K562 (cell line): ENCODE measurements around the gene TXLNA. TPM values are rescaled to one million over a fixed set of nuclear protein-coding genes. Genes with fewer than 3 reads are reported as not detected.

Source experiments
- BCL6 ChIP-seq: fragments of 250-450 bp; sonication (Bioruptor Pico); IDR thresholded peaks from 2 replicates; pipeline ENCODE4 v1.4.0; 2020
- DACH1 ChIP-seq: fragments of 450-650 bp; IDR thresholded peaks from 2 replicates; pipeline ENCODE4 v1.6.1; 2018; ENCODE audit not compliant: partially characterized antibody
- DMBX1 ChIP-seq: fragments of 250-450 bp; sonication (Bioruptor Pico); IDR thresholded peaks from 2 replicates; pipeline ENCODE4 v1.8.0; 2022; ENCODE audit warnings: inconsistent platforms, mild to moderate bottlenecking, moderate library complexity, borderline replicate concordance
- EP400 ChIP-seq: fragments of 450-650 bp; IDR thresholded peaks from 2 replicates; pipeline ENCODE4 v1.6.1; 2017; ENCODE audit warnings: antibody characterized with exemption, mild to moderate bottlenecking, moderate library complexity
- GATAD2B ChIP-seq: fragments of 450-650 bp; IDR thresholded peaks from 2 replicates; pipeline ENCODE4 v1.6.1; 2017; ENCODE audit warnings: mild to moderate bottlenecking, borderline replicate concordance
- HMG20A ChIP-seq: fragments of 450-650 bp; formaldehyde crosslinking; conservative IDR thresholded peaks from 2 replicates; pipeline ENCODE4 v1.4.0; 2020; ENCODE audit warnings: mild to moderate bottlenecking, mixed read lengths
- IRF1 ChIP-seq: sonication (generic); formaldehyde crosslinking; IDR thresholded peaks from 2 replicates; pipeline ENCODE4 v1.8.0; 2022; ENCODE audit warnings: missing genetic modification reagents, mild to moderate bottlenecking, borderline replicate concordance
- KLF10 ChIP-seq: fragments of 250-450 bp; sonication (Bioruptor Pico); IDR thresholded peaks from 2 replicates; pipeline ENCODE4 v1.6.1; 2021; ENCODE audit warnings: matching md5 sums
- MCM2 ChIP-seq: fragments of 450-650 bp; IDR thresholded peaks from 2 replicates; pipeline ENCODE4 v1.6.1; 2017; ENCODE audit warnings: low read depth, mild to moderate bottlenecking
- NCOA4 ChIP-seq: fragments of 450-650 bp; IDR thresholded peaks from 2 replicates; pipeline ENCODE4 v1.6.1; 2018; ENCODE audit warnings: mild to moderate bottlenecking; ENCODE audit not compliant: partially characterized antibody
- NFATC3 ChIP-seq: fragments of 450-650 bp; IDR thresholded peaks from 2 replicates; pipeline ENCODE4 v1.6.1; 2017; ENCODE audit warnings: mild to moderate bottlenecking
- NFRKB ChIP-seq: fragments of 450-650 bp; IDR thresholded peaks from 2 replicates; pipeline ENCODE4 v1.6.1; 2016; ENCODE audit warnings: low read depth
- NR3C1 ChIP-seq: sonication (generic); formaldehyde crosslinking; IDR thresholded peaks from 2 replicates; pipeline ENCODE4 v1.8.1; 2022; ENCODE audit warnings: missing genetic modification reagents
- PHF21A ChIP-seq: fragments of 450-650 bp; IDR thresholded peaks from 2 replicates; pipeline ENCODE4 v1.6.1; 2017; ENCODE audit warnings: low read depth, borderline replicate concordance
- RFX1 ChIP-seq: fragments of 450-650 bp; IDR thresholded peaks from 2 replicates; pipeline ENCODE4 v1.6.1; 2016; ENCODE audit warnings: mild to moderate bottlenecking, moderate library complexity
- SIN3A ChIP-seq, 2 experiments: fragments of 150-350 bp in 1 of 2; IDR thresholded peaks; 2 replicates each; pipeline ENCODE4 v1.6.1; 2011 to 2016; ENCODE audit warnings: borderline replicate concordance in 2 of 2, low read depth in 2 of 2, low read length in 2 of 2, mild to moderate bottlenecking in 2 of 2, moderate library complexity in 2 of 2; ENCODE audit not compliant: control insufficient read depth in 1 of 2
- SIN3B ChIP-seq: fragments of 450-650 bp; IDR thresholded peaks from 2 replicates; pipeline ENCODE4 v1.6.1; 2017; ENCODE audit warnings: low read depth, mild to moderate bottlenecking, moderate library complexity
- SMAD4 ChIP-seq: fragments of 250-450 bp; sonication (Bioruptor Pico); conservative IDR thresholded peaks from 2 replicates; pipeline ENCODE4 v1.8.0; 2021; ENCODE audit warnings: inconsistent platforms, mild to moderate bottlenecking, moderate library complexity
- SMARCA4 ChIP-seq: fragments of 450-650 bp; IDR thresholded peaks from 2 replicates; pipeline ENCODE4 v1.6.1; 2016
- TAL1 ChIP-seq: fragments of 450-650 bp; IDR thresholded peaks from 2 replicates; pipeline ENCODE4 v1.6.1; 2016; ENCODE audit warnings: mild to moderate bottlenecking
- TCF7 ChIP-seq: sonication (generic); IDR thresholded peaks from 2 replicates; pipeline ENCODE4 v1.6.1; 2016; ENCODE audit warnings: antibody characterized with exemption, borderline replicate concordance
- ZBTB11 ChIP-seq, 3 experiments: fragments of 200-800 bp in 1 of 3; fragments of 250-450 bp in 1 of 3; fragments of 450-650 bp in 1 of 3; sonication (Bioruptor Pico) in 1 of 3; sonication (Bioruptor generic) in 1 of 3; formaldehyde crosslinking in 1 of 3; IDR thresholded peaks; 2 replicates each; pipeline versions ENCODE4 v1.6.1 to v1.8.0; 2016 to 2022; ENCODE audit warnings: mild to moderate bottlenecking in 2 of 3, missing genetic modification characterization in 2 of 3, missing compliant biosample characterization in 1 of 3, moderate library complexity in 1 of 3
- ZC3H11A ChIP-seq: IDR thresholded peaks from 2 replicates; pipeline ENCODE4 v1.6.1; 2012; ENCODE audit warnings: low read depth, low read length, improper control_type of control experiment
- ZC3H4 ChIP-seq: sonication (generic); formaldehyde crosslinking; IDR thresholded peaks from 2 replicates; pipeline ENCODE4 v1.9.0; 2021; ENCODE audit warnings: missing genetic modification reagents, borderline replicate concordance
- ZC3H8 ChIP-seq: fragments of 450-650 bp; IDR thresholded peaks from 2 replicates; pipeline ENCODE4 v1.6.1; 2017
- ZNF507 ChIP-seq: conservative IDR thresholded peaks from 2 replicates; pipeline ENCODE4 v1.6.1; 2017; ENCODE audit warnings: missing genetic modification characterization, missing compliant biosample characterization
- ZNF696 ChIP-seq: fragments of 250-450 bp; sonication (Bioruptor Pico); conservative IDR thresholded peaks from 2 replicates; pipeline ENCODE4 v1.4.0; 2020; ENCODE audit warnings: mild to moderate bottlenecking, moderate library complexity
- ZNF76 ChIP-seq: fragments of 250-450 bp; sonication (Bioruptor Pico); IDR thresholded peaks from 2 replicates; pipeline ENCODE4 v1.4.0; 2020; ENCODE audit warnings: mild to moderate bottlenecking, moderate library complexity, borderline replicate concordance
- polyA plus RNA-seq, 8 experiments: library from polyadenylated mRNA; depleted of rRNA in 4 of 8; stranded (reverse) in 5 of 8; unstranded in 3 of 8; fragments of >200 nt; fragmentation: Nextera tagmentation in 2 of 8; fragmentation: Illumina TruSeq in 1 of 8; extraction: Ambion mirVana in 2 of 8; extraction: Trizol in 1 of 8; gene quantifications; 2 replicates each; pipeline versions ENCODE4 v1.2.1 to v1.2.3, GENCODE V29; 2011 to 2014; ENCODE audit warnings: inconsistent platforms in 1 of 8, missing spikeins in 1 of 8
- total RNA-seq, 7 experiments: library from RNA; depleted of rRNA in 6 of 7; stranded (reverse); fragments of >200 nt in 6 of 7; fragmentation: Illumina TruSeq in 2 of 7; extraction: Trizol in 2 of 7; gene quantifications; 2 replicates each; pipeline versions ENCODE4 v1.2.1 to v1.2.3, GENCODE V29; 2011 to 2021; ENCODE audit warnings: low replicate concordance in 1 of 7

The TXLNA gene
- total and polyA plus RNA-seq, 9 of the 15 experiments (the other 6 are each of a cell fraction or from before 2014, with no cell fraction given) = 9.2 to 54.5 (median 39.3) TPM

GRCh38 chr1:32220746-32221580, 41.5 kb downstream of the TXLNA start (continued):
- 0 out of 2 replicates have a peak, but pooled peaks have one; percentile 25 for TF ChIP-seq DMBX1 (CRISPR knock-in tag)
- peak; percentile 50; the same call in 1 of the 2 replicates for TF ChIP-seq SMAD4 (CRISPR knock-in tag)
- no peak for TF ChIP-seq HMG20A
- TF ChIP-seq PHF21A = no peak
- TF ChIP-seq SIN3B = no peak
- no peak for TF ChIP-seq TCF7
- TF ChIP-seq ZNF507 (tag) = no peak
- TF ChIP-seq ZC3H11A = no peak
- TF ChIP-seq GATAD2B = no peak
- no peak for TF ChIP-seq IRF1 (CRISPR knock-in tag)
- no peak for TF ChIP-seq MCM2
- 0 out of 2 replicates have a peak, but pooled peaks have one; percentile 19 for TF ChIP-seq ZNF76 (CRISPR knock-in tag)
- no peak for TF ChIP-seq NR3C1 (CRISPR knock-in tag)
- peak; percentile 69; the same call in 1 of the 2 replicates for TF ChIP-seq ZC3H4 (CRISPR knock-in tag)
- no peak for TF ChIP-seq KLF10
- TF ChIP-seq EP400 = no peak
- TF ChIP-seq DACH1 = no peak
- TF ChIP-seq NFRKB = 0 out of 2 replicates have a peak, but pooled peaks have one; percentile 28
- no peak for TF ChIP-seq NFATC3
- TF ChIP-seq SMARCA4 = no peak
- TF ChIP-seq RFX1 = no peak
- no peak for TF ChIP-seq ZBTB11 (CRISPR knock-in tag; IDR thresholded peaks at IDR 0.05)
- TF ChIP-seq NCOA4 = no peak
- no peak for TF ChIP-seq BCL6 (CRISPR knock-in tag)
- TF ChIP-seq ZC3H8 = no peak
- no peak for TF ChIP-seq TAL1
- TF ChIP-seq SIN3A (IDR thresholded peaks at IDR 0.05; ENCODE audit: borderline replicate concordance in 2 of 2, control insufficient read depth in 1 of 2, low read depth in 2 of 2, low read length in 2 of 2) = no peak
- TF ChIP-seq ZNF696 (CRISPR knock-in tag) = no peak
